ENCODE data around the gene MGLL.

Gene MGLL

DNA sequence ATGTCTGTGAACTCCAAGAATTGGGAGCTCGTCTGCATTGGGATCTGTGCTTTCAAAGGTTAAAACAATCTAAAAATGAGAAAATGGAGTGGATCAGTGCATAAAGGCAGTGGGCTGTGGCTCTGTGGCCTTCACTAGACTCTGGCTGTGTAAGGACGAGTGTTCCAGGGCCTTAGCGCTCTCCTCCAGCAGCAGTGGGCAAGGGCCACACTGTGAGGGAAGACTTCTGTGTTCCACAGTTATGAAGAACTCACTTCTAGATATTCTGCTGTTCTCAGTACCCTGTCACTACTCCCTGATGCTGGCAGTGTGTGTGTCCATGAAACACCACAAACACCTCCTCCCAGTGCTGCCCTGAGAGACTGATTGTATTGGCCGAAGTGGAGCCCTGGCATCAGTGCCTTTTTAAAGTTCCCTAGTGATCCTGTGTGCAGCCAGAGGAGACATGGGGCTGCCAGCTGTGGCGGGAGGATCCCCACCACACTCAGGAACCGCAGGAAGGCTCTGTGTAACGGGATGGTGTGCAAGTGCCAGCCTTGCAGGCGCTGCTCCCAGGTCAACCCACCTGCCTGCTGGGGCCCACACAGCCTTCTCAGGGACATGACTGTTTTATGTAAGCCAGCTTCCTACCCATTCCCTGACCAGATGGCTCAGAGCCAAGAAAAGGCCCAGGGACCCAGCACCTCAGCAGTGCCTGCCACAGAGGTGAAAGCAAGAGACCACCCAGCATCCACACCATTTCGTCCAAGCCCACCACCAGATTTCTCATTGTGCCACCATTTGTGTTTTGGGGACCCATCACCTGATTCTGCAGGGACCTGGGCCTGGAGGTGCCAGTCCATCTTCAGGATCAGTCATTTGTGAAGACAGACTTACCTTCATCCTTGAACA, 109.2 kb downstream of the MGLL start:
- no peak overlapping the region for H3K4me3 ChIP-seq (ENCODE audit: low read depth, low read length)
- DNase-seq (ENCODE audit: low read depth): no peak
- TF ChIP-seq, protein P1, sequence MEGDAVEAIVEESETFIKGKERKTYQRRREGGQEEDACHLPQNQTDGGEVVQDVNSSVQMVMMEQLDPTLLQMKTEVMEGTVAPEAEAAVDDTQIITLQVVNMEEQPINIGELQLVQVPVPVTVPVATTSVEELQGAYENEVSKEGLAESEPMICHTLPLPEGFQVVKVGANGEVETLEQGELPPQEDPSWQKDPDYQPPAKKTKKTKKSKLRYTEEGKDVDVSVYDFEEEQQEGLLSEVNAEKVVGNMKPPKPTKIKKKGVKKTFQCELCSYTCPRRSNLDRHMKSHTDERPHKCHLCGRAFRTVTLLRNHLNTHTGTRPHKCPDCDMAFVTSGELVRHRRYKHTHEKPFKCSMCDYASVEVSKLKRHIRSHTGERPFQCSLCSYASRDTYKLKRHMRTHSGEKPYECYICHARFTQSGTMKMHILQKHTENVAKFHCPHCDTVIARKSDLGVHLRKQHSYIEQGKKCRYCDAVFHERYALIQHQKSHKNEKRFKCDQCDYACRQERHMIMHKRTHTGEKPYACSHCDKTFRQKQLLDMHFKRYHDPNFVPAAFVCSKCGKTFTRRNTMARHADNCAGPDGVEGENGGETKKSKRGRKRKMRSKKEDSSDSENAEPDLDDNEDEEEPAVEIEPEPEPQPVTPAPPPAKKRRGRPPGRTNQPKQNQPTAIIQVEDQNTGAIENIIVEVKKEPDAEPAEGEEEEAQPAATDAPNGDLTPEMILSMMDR (IDR thresholded peaks at IDR 0.05; ENCODE audit: control insufficient read depth, extremely low read depth, insufficient read depth): no peak

DNA sequence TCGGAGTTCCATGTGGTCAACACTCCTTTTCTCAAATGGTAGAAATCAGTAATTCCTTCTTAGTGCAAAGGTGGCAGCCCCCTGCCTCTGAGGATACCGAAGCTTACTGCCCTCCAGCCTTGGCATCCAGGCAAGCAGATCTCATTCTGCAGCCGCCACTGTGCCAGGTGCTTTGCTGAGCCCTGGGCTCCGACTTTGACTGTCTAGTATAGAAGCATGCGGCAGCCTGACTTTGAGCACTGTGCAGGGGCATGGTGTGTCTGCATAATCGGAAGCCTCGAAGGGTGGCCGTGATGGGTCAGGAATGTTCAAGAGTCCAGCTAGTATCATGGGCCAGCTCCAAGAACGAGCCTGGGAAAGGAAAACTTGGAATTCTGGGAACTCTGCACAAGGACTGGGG, 109.9 kb downstream of the MGLL start:
- TF ChIP-seq, protein P1 (IDR thresholded peaks at IDR 0.05; ENCODE audit: control insufficient read depth, extremely low read depth, insufficient read depth): no peak
- H3K4me3 ChIP-seq (ENCODE audit: low read depth, low read length): no peak overlapping the region
- DNase-seq (ENCODE audit: low read depth): no peak

GRCh38 chr3:127711896-127712295, 110.4 kb downstream of the MGLL start:
- no peak overlapping the region for H3K4me3 ChIP-seq (ENCODE audit: low read depth, low read length)
- no peak for DNase-seq (ENCODE audit: low read depth)
- TF ChIP-seq, protein P1 (IDR thresholded peaks at IDR 0.05; ENCODE audit: control insufficient read depth, extremely low read depth, insufficient read depth): no peak

- TF ChIP-seq, protein P1 (IDR thresholded peaks at IDR 0.05; ENCODE audit: control insufficient read depth, extremely low read depth, insufficient read depth): no peak
- no peak overlapping the region for H3K4me3 ChIP-seq (ENCODE audit: low read depth, low read length)
- DNase-seq (ENCODE audit: low read depth): no peak
Measured at GRCh38 chr3:127711021-127711695, 111.2 kb downstream of the MGLL start.

GRCh38 chr3:127710155-127710941, 112.0 kb downstream of the MGLL start:
- TF ChIP-seq, protein P1 (IDR thresholded peaks at IDR 0.05; ENCODE audit: control insufficient read depth, extremely low read depth, insufficient read depth): no peak
- no peak for DNase-seq (ENCODE audit: low read depth)
- H3K4me3 ChIP-seq (ENCODE audit: low read depth, low read length): no peak overlapping the region

GRCh38 chr3:127709320-127710060, 112.8 kb downstream of the MGLL start:
- DNase-seq (ENCODE audit: low read depth): no peak
- TF ChIP-seq, protein P1 (IDR thresholded peaks at IDR 0.05; ENCODE audit: control insufficient read depth, extremely low read depth, insufficient read depth): no peak
- no peak overlapping the region for H3K4me3 ChIP-seq (ENCODE audit: low read depth, low read length)

Measured in LNCaP clone FGC (cell line).